DND-41 (cell line): ENCODE measurements around the gene COL25A1.

Source experiments
- CTCF ChIP-seq: IDR thresholded peaks from 2 replicates; pipeline ENCODE4 v1.5.1; 2012; ENCODE audit warnings: borderline replicate concordance, low read length, moderate library complexity, mild to moderate bottlenecking; ENCODE audit not compliant: poor library complexity, severe bottlenecking; ENCODE audit errors: extremely low read depth
- EZH2 ChIP-seq: IDR thresholded peaks from 3 replicates; pipeline ENCODE4 v1.6.1; 2012; ENCODE audit warnings: borderline replicate concordance, low read depth, mild to moderate bottlenecking, moderate library complexity, low read length, inconsistent platforms; ENCODE audit not compliant: severe bottlenecking

- no peak for TF ChIP-seq CTCF
- no peak for TF ChIP-seq EZH2
Measured at GRCh38 chr4:108811486-108811885, 491.0 kb downstream of the COL25A1 start.
